HL-60 (cell line): ENCODE results near the gene EPB41.
"Not testable (repeated sequence)": the region's sequence is repeated elsewhere in the genome, so short reads cannot be mapped to it uniquely, and the experiment has no call there.

ENCODE experiments used
- DNase-seq, 2 experiments: peaks; one replicate each; pipeline ENCODE4 v3.0.0-alpha.2; 2010 to 2020; ENCODE audit warnings: low read depth in 1 of 2, low spot score in 1 of 2
- H3K27ac ChIP-seq: fragments of 250-450 bp; sonication (Bioruptor Pico); replicated peaks from 2 replicates; pipeline ENCODE4 v1.5.1; 2020; ENCODE audit warnings: mild to moderate bottlenecking, moderate library complexity
- H3K27me3 ChIP-seq: fragments of 250-450 bp; sonication (Bioruptor Pico); 2 replicates; pipeline ENCODE4 v1.5.1; 2021; ENCODE audit warnings: mild to moderate bottlenecking, moderate library complexity; ENCODE audit not compliant: insufficient read depth, poor library complexity, severe bottlenecking
- H3K4me3 ChIP-seq: replicated peaks from 2 replicates; pipeline ENCODE4 v1.5.1; 2011; ENCODE audit warnings: mild to moderate bottlenecking, control low read depth, low read length; ENCODE audit not compliant: insufficient read depth
- GABPA ChIP-seq: IDR thresholded peaks from 2 replicates; pipeline ENCODE4 v1.6.1; 2012; ENCODE audit warnings: low read depth
- POLR2AphosphoS5 ChIP-seq: IDR thresholded peaks from 2 replicates; pipeline ENCODE4 v1.6.1; 2012; ENCODE audit warnings: low read depth
- REST ChIP-seq: IDR thresholded peaks from 2 replicates; pipeline ENCODE4 v1.6.1; 2012; ENCODE audit warnings: low read depth; ENCODE audit not compliant: insufficient replicate concordance
- SPI1 ChIP-seq: IDR thresholded peaks from 2 replicates; pipeline ENCODE4 v1.6.1; 2012; ENCODE audit warnings: low read depth, mild to moderate bottlenecking, borderline replicate concordance
- TF ChIP-seq, protein P1 (sequence below): IDR thresholded peaks from one replicate; pipeline ENCODE4 v1.5.1; 2011; ENCODE audit warnings: low read length, control low read depth, inconsistent platforms; ENCODE audit not compliant: insufficient read depth

Gene EPB41

GRCh38 chr1:28954126-28954726 lies 39.9 kb downstream of the EPB41 start:
- Histone ChIP-seq H3K27me3 (no peaks in the 10 kb centered on the region), H3K27ac (no peak overlapping the region), H3K4me3 (no peak overlapping the region)
- no peak for TF ChIP-seq POLR2AphosphoS5
- TF ChIP-seq REST = no peak
- no peak for TF ChIP-seq SPI1
- TF ChIP-seq GABPA = no peak
- TF ChIP-seq, protein P1, sequence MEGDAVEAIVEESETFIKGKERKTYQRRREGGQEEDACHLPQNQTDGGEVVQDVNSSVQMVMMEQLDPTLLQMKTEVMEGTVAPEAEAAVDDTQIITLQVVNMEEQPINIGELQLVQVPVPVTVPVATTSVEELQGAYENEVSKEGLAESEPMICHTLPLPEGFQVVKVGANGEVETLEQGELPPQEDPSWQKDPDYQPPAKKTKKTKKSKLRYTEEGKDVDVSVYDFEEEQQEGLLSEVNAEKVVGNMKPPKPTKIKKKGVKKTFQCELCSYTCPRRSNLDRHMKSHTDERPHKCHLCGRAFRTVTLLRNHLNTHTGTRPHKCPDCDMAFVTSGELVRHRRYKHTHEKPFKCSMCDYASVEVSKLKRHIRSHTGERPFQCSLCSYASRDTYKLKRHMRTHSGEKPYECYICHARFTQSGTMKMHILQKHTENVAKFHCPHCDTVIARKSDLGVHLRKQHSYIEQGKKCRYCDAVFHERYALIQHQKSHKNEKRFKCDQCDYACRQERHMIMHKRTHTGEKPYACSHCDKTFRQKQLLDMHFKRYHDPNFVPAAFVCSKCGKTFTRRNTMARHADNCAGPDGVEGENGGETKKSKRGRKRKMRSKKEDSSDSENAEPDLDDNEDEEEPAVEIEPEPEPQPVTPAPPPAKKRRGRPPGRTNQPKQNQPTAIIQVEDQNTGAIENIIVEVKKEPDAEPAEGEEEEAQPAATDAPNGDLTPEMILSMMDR = no peak
- no peak for DNase-seq

DNA sequence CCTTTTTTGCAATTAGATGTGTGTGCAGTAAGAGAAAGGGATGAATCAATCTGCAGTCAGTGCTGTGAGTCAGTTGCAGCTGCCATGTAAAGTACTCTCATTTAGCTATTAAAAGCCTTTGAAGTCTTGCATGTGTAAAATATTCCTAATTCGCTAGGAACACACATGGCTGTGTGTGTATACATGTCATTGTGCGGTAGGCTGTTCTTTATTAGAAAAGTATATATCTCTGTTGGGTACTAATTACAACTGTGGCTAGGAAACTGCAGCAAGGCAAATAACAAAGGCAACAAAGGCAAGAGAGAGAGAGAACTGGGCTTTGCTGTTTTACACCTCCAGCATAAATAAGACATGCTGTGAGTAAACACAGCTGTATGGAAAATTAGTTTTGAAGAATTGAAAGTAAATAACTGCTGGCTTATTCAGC lies 41.7 kb downstream of the EPB41 start:
- Histone ChIP-seq H3K27me3 (no peaks in the 10 kb centered on the region), H3K27ac (no peak overlapping the region), H3K4me3 (no peak overlapping the region)
- no peak for DNase-seq
- TF ChIP-seq REST (no peak), GABPA (no peak), SPI1 (no peak), POLR2AphosphoS5 (no peak)
- TF ChIP-seq, protein P1 = no peak

DNA sequence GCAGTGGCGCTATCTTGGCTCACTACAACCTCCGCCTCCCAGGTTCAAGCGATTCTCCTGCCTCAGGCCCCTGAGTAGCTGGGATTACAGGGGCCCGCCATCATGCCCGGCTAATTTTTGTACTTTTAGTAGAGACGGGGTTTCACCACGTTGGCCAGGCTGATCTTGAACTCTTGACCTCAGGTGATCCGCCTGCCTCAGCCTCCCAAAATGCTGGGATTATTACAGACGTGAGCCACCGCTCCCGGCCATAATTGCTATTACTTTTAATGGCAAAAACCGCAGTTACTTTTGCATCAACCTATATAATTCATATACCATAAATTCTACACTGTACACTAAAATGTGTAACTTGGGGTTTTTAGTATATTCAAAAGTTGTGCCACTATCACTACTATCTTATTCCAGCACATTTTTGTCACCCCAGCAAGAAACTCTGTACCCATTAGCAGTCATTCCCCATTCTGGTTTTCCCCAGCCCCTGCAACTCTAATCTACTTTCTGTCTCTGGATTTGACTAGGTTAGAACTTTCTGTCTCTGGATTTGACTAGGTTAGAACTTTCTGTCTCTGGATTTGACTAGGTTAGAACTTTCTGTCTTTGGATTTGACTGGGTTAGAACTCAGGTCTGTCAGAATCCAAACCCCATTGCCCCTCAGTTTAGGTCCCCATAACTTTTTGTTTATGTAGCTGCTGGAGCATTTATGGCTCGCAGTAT lies 47.9 kb downstream of the EPB41 start:
- not testable (repeated sequence) for H3K4me3 ChIP-seq, DNase-seq

DNA sequence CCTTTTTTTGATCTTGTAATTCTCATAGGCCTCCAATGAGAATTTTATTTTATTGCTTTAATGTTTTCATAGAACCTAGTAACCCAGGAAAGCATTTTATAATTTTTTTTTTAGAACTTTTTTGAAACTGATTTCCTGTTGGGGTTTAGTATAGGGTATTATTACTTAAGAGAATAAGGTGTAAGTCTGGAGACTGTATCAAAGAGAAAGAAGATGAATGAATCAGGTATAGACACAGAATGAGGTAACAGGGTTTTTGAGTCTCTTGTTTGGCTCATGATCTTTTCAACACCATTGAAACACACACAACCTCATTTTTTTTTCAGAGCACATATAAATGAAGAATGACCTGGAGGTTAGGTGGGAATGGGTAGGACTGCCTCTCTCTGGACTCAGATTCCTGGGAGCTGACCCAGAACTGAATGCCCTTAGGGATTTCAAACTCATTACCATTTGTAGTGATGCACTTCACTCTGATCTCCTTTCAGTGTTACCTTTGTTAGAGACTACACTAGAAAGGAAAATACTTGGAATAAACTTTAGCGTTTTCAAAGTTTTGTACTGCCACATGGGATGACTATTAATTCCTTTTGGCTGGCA lies 51.0 kb downstream of the EPB41 start:
- Histone ChIP-seq H3K27me3 (no peaks in the 10 kb centered on the region), H3K27ac (no peak overlapping the region), H3K4me3 (no peak overlapping the region)
- no peak for DNase-seq
- TF ChIP-seq, protein P1 = no peak
- no peak for TF ChIP-seq POLR2AphosphoS5
- TF ChIP-seq GABPA = no peak
- TF ChIP-seq SPI1 = no peak
- no peak for TF ChIP-seq REST

More for the DNA sequence above, 47.9 kb downstream of the EPB41 start:
- not testable (repeated sequence) for H3K27ac ChIP-seq, H3K27me3 ChIP-seq
